ENCODE results near the gene ASTN2.

Gene ASTN2

DNA sequence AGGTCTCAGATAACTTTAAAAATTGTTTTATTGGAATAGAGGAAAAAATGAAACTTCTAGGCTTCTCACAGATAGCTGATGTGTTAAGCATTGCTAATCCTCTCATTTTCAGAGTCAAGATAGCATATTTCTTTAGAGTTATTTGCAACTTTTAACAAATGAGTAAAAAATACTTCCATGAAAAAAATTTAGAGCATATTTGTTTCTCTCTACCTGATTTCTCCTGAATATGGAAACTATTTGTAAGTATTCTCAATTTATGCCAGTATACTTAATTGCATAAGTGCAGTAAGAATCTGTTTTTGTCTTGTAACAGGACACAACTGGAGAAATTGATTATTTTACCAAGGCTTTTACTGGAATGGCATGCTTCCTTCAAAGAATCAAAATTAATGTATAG is 731.3 kb downstream of the ASTN2 start:
- TF ChIP-seq, protein P1, sequence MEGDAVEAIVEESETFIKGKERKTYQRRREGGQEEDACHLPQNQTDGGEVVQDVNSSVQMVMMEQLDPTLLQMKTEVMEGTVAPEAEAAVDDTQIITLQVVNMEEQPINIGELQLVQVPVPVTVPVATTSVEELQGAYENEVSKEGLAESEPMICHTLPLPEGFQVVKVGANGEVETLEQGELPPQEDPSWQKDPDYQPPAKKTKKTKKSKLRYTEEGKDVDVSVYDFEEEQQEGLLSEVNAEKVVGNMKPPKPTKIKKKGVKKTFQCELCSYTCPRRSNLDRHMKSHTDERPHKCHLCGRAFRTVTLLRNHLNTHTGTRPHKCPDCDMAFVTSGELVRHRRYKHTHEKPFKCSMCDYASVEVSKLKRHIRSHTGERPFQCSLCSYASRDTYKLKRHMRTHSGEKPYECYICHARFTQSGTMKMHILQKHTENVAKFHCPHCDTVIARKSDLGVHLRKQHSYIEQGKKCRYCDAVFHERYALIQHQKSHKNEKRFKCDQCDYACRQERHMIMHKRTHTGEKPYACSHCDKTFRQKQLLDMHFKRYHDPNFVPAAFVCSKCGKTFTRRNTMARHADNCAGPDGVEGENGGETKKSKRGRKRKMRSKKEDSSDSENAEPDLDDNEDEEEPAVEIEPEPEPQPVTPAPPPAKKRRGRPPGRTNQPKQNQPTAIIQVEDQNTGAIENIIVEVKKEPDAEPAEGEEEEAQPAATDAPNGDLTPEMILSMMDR (IDR thresholded peaks at IDR 0.05; ENCODE audit: insufficient read depth, missing control alignments) = no peak
- DNase-seq (ENCODE audit: insufficient read length, low spot score) (no peak), FAIRE-seq (no peak)

DNA sequence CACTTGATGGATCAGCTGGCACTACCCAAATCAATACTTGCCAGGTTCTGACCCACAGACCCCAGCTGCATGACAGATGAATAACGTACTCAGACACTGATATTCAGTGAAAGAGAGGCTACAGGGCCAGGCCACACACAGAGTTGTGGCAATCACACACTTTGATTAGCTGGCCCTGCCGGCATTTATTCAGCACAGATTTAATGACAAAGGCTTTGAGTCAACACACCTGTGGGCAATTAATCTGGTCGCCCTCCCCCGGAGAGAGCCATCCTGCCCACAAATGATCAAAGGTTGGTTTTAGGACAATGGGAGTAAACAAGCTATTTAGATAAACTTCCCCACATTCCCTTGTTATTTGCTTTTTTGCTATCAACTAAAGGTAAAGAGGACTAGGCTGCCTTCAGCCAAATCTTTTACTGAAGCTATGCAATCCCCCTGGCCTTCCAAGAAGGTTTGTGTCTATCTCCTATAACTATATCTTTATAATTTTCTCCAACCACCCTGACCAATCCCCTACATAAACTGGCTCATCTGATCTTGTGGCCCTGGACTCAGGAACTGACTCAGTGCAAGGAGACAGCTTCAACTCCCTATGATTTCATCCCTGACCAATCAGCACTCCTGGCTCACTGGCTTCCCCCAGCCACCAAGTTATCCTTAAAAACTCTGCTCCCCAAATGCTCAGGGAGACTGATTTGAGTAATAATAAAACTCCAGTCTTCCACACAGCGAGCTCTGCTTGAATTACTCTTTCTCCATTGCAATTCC is 740.5 kb downstream of the ASTN2 start:
- FAIRE-seq (no peak), DNase-seq (ENCODE audit: insufficient read length, low spot score) (no peak)
- TF ChIP-seq, protein P1 (IDR thresholded peaks at IDR 0.05; ENCODE audit: insufficient read depth, missing control alignments) = no peak

DNA sequence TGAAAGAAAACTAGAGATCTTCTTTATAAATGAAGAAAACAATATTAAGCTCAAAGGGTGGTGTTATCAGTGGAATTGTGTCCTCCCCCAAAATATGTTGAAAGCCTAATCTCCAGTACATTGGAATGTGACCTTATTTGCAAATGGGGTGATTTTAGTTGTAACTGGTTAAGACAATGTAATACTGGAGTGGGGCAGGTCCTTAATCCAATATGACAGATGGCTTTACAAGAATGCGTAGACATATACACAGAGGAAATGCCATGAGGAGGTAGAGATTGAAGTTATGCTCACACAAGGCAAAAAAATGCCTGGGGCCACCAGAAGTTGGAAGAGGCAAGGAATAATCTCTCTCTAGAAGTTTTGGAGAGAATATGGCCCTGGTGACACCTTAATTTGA is 741.5 kb downstream of the ASTN2 start:
- DNase-seq (ENCODE audit: insufficient read length, low spot score) = no peak
- FAIRE-seq = no peak
- TF ChIP-seq, protein P1 (IDR thresholded peaks at IDR 0.05; ENCODE audit: insufficient read depth, missing control alignments) = no peak

DNA sequence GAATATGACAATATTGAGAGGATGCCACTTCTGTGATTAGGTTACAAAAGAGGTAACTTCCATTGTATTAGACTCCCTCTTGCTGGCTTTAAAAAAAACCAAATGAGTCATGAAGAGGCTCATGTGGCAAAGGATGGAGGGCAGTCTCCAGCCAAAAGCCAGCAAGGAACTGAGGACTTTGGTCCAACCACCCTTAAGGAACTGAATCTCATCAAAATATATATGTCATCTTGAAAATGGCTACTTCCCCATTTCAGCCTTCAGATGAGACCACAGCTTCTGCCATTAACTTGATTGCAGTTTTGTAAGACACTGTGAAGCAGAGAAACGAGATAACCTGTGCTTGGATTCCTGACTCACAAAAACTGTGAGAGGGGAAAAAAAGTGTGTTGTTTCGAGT is 743.3 kb downstream of the ASTN2 start:
- no peak for DNase-seq (ENCODE audit: insufficient read length, low spot score)
- TF ChIP-seq, protein P1 (IDR thresholded peaks at IDR 0.05; ENCODE audit: insufficient read depth, missing control alignments) = no peak
- FAIRE-seq = no peak

DNA sequence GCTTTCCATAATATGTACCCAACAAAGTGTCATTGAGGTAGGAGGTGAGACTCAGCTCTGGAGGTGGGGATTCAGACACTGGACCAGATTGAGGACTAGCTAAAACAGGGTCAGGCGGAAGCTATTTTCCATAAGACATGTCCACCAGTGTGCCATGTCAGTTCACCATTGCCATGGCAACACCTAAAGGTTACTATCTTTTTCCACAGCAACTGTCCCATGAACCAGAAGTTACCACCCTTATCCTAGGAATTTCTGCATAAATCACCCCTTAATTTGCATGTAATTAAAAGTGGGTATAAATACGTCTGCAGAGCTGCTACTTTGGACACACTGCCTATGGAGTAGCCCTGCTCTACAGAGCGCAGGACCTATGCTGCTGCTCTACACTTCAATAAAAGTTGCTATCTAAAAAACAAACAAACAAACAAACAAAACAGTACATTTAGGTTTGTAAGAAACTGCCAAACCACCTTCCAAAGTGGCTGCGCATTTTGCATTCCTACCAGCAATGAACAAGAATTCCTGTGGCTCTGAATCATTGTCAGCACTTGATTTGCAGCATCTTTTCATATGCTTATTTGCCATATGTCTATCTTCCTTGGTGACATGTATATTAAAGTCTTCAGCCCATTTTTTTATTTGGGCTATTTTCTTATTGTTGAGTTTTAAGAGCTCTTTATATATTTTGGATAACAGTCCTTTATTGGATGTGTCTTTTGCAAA is 745.7 kb downstream of the ASTN2 start:
- TF ChIP-seq, protein P1 (IDR thresholded peaks at IDR 0.05; ENCODE audit: insufficient read depth, missing control alignments) = no peak
- FAIRE-seq (no peak), DNase-seq (ENCODE audit: insufficient read length, low spot score) (no peak)

DNA sequence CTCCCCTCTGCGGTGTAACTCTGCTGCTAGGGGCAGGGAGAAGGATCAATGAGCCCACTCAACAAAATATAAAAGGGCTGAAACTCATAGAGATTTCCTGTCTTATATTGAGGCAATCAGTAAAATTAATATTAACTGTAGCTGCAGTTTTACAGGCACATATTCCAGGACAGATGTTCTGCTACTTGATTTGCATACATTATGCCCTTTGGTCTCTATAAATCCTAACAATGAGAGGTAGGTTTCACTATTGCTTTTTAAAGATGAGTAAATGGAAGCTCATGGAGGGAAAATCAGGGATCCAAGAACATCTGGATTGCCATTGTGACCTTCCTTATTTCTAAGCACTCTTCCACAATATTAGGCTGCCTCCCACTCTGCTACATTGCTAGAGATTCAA is 751.3 kb downstream of the ASTN2 start:
- DNase-seq (ENCODE audit: insufficient read length, low spot score) (no peak), FAIRE-seq (no peak)
- TF ChIP-seq, protein P1 (IDR thresholded peaks at IDR 0.05; ENCODE audit: insufficient read depth, missing control alignments) = no peak
